PC-9 (cell line): ENCODE data around the gene SLC46A3.

Experiments
- EZH2 ChIP-seq: fragments of 200-600 bp; sonication (generic); IDR thresholded peaks from 2 replicates; pipeline ENCODE4 v1.8.0; 2017; ENCODE audit warnings: antibody characterized with exemption, low read depth
- TF ChIP-seq, protein P1 (sequence below): fragments of 200-600 bp; sonication (generic); conservative IDR thresholded peaks from 2 replicates; pipeline ENCODE4 v1.6.1; 2017; ENCODE audit warnings: mixed run types, antibody characterized with exemption, mild to moderate bottlenecking, moderate library complexity

DNA sequence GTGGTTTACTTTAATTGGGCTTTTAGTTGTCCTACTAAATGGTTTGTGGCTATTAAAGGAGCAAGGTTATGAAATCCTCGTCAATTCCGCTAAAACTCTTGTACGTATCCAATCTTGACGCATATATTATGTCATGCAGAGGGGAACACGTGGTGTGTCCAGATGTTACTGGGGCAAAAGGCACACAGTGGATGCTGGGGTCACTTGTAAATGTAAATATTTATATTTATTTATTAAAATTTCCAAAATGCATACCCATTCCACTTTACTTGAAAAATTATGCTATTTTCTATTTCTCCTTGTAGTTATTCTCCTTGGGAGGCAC lies 36.7 kb upstream of the SLC46A3 start:
- TF ChIP-seq, protein P1, sequence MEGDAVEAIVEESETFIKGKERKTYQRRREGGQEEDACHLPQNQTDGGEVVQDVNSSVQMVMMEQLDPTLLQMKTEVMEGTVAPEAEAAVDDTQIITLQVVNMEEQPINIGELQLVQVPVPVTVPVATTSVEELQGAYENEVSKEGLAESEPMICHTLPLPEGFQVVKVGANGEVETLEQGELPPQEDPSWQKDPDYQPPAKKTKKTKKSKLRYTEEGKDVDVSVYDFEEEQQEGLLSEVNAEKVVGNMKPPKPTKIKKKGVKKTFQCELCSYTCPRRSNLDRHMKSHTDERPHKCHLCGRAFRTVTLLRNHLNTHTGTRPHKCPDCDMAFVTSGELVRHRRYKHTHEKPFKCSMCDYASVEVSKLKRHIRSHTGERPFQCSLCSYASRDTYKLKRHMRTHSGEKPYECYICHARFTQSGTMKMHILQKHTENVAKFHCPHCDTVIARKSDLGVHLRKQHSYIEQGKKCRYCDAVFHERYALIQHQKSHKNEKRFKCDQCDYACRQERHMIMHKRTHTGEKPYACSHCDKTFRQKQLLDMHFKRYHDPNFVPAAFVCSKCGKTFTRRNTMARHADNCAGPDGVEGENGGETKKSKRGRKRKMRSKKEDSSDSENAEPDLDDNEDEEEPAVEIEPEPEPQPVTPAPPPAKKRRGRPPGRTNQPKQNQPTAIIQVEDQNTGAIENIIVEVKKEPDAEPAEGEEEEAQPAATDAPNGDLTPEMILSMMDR, result no peak
- TF ChIP-seq EZH2, result no peak
